GM19324 (cell line): ENCODE measurements around the gene DNASE1.
"Not testable (repeated sequence)": the region's sequence is repeated elsewhere in the genome, so short reads cannot be mapped to it uniquely, and the experiment has no call there.

Experiments
- ATAC-seq: cut with Tn5 transposase; IDR thresholded peaks from one replicate; pipeline ENCODE4 v1.9.1; 2021; ENCODE audit warnings: mild to moderate bottlenecking, moderate library complexity; ENCODE audit not compliant: unreplicated experiment, low FRiP score

DNASE1 gene

GRCh38 chr16:3640632-3641501 is 13.6 kb upstream of the DNASE1 start:
- ATAC-seq: no peak

GRCh38 chr16:3641801-3642396 is 12.6 kb upstream of the DNASE1 start:
- ATAC-seq: no peak

GRCh38 chr16:3642397-3643094 is 11.9 kb upstream of the DNASE1 start:
- ATAC-seq: no peak

GRCh38 chr16:3643095-3643730 is 11.3 kb upstream of the DNASE1 start:
- ATAC-seq: no peak

- ATAC-seq: no peak
Measured at GRCh38 chr16:3645108-3645503, 9.4 kb upstream of the DNASE1 start.

- no peak for ATAC-seq
Measured at GRCh38 chr16:3645504-3646347, 8.8 kb upstream of the DNASE1 start.

- ATAC-seq: no peak
Measured at GRCh38 chr16:3646348-3646920, 8.1 kb upstream of the DNASE1 start.

GRCh38 chr16:3650631-3651265 is 3.7 kb upstream of the DNASE1 start:
- no peak for ATAC-seq

GRCh38 chr16:3651461-3652372 is 2.8 kb upstream of the DNASE1 start:
- no peak for ATAC-seq

GRCh38 chr16:3652373-3653195 is 1.9 kb upstream of the DNASE1 start:
- no peak for ATAC-seq

GRCh38 chr16:3655030-3655395 is 522 bp downstream of the DNASE1 start:
- no peak for ATAC-seq

GRCh38 chr16:3655396-3656159 is 1.1 kb downstream of the DNASE1 start:
- ATAC-seq: no peak

GRCh38 chr16:3656160-3656490 is 1.6 kb downstream of the DNASE1 start:
- ATAC-seq: not testable (repeated sequence)

- ATAC-seq: no peak
Measured at GRCh38 chr16:3656491-3657468, 2.3 kb downstream of the DNASE1 start.

GRCh38 chr16:3659251-3659650 is 4.8 kb downstream of the DNASE1 start:
- no peak for ATAC-seq

GRCh38 chr16:3661311-3661710 is 6.8 kb downstream of the DNASE1 start:
- ATAC-seq: no peak
